ENCODE results near the gene MGRN1.

Gene MGRN1

GRCh38 chr16:4624015-4624826 lies at the start of gene MGRN1:
Gene MGRN1 (plus strand): TSS chr16:4624826. CDS start chr16:4624961, 135 bp downstream.
- peak; percentile 86 for DNase-seq (ENCODE audit: low read depth)

- DNase-seq (ENCODE audit: low read depth), result no peak
Measured at GRCh38 chr16:4574919-4575705, 49.5 kb upstream of the MGRN1 start.

DNA sequence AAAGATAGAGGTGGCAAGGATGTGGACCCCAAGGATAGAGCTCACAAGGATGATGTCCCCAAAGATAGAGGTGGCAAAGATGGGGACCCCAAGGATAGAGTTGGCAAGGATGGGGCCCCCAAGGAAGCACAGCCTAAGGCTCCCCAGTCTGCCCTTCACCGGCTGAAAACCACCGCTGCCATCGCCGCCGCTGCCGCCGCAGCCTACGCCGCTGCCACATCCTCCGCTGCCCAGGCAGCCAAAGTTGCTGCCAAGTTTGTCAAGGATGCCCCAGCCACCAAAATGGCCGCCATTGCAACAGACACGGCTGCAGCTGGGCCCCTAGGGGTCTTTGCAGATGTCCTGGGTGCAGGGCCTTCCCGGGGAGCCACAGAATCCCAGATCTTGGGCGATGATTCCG lies 48.6 kb upstream of the MGRN1 start:
- no peak for DNase-seq (ENCODE audit: low read depth)

DNA sequence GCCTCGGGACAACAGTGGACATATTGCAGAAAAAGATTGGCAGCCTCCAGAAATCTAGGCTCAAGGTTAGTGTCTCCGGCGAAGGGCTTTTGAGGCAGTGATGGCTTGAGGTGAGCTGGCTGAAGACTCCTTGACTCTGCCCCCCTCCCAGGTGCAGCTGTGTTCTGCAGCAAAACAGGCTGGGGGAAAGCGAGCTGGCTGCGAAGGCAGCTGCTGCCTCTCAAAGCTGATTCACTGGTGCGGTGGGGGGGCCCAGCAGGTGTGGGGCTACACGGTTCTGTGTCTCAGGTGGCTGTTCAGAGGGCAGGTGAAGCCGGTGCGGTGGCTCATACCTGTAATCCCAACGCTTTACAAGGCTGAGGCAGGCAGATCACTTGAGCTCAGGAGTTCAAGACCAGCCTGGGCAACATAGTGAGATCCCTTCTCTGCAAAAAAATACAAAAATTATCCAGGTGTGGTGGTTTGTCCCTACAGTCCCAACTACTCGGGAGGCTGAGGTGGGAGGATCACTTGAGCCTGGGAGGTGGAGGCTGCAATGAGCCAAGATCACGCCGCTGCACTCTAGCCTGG lies 45.6 kb upstream of the MGRN1 start:
- DNase-seq (ENCODE audit: low read depth), result no peak

GRCh38 chr16:4580250-4580649 lies 44.4 kb upstream of the MGRN1 start:
- no peak for DNase-seq (ENCODE audit: low read depth)

- no peak for DNase-seq (ENCODE audit: low read depth)
Measured at GRCh38 chr16:4583906-4584305, 40.7 kb upstream of the MGRN1 start.

GRCh38 chr16:4586291-4586690 lies 38.3 kb upstream of the MGRN1 start:
- DNase-seq (ENCODE audit: low read depth), result no peak

GRCh38 chr16:4588386-4588785 lies 36.2 kb upstream of the MGRN1 start:
- DNase-seq (ENCODE audit: low read depth), result no peak

DNA sequence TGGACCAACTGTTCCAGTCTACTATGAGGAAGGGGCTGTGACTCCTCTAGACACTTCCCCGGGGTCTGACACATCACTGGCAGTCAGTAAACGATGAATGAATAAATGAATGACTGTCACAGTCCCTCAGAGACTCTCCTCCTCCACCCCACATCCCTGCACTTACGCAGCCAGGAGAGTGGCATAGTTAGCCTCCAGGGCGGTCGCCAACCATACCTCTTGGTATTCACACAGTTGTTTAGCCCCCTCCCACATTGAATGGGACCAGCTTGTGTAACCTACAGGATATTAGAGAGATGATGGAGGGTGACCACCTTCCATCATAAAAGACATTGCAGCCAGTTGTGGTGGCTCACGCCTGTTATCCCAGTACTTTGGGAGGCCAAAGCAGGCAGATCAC lies 35.7 kb upstream of the MGRN1 start:
- no peak for DNase-seq (ENCODE audit: low read depth)

GRCh38 chr16:4591191-4591590 lies 33.4 kb upstream of the MGRN1 start:
- DNase-seq (ENCODE audit: low read depth), result no peak

DNA sequence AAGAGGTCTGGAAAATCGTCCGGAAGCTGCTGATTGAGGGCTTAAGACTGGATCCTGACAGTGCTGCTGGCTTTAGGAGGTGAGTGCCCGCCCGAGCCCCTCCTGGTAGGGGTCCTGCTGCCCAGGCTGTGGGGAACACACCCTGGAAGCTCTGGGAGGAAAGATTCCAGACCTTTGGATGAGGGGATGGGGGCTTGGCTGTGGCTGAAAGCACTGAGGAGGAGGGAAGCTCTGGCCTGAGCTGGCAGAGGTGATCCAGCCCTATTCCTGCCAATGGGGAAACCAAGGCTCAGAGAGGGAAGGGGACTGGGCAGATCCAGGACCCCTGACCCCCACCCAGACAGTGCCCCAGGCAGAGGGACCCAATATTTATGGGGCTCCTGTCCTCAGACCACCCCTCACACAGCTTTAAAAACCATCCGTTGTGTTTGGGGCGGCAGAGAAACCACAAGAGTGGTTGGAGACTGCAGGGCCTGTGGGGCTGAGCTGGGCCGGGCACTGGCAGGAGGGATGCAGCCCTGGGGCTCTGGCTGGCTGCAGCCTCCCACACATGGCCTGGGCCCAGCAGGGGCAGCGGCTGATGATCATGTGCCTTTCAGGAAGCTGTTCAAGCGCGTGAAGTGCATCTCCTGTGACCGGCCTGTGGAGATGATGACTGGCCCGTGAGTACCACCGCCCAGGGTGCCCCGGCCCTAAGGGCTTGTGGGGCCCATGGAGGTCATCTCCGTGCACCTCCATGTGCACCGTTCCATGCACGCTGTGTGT lies 32.7 kb upstream of the MGRN1 start:
- no peak for DNase-seq (ENCODE audit: low read depth)

GRCh38 chr16:4593086-4593485 lies 31.5 kb upstream of the MGRN1 start:
- no peak for DNase-seq (ENCODE audit: low read depth)

GRCh38 chr16:4594433-4595410 lies 29.9 kb upstream of the MGRN1 start:
- DNase-seq (ENCODE audit: low read depth), result no peak

DNA sequence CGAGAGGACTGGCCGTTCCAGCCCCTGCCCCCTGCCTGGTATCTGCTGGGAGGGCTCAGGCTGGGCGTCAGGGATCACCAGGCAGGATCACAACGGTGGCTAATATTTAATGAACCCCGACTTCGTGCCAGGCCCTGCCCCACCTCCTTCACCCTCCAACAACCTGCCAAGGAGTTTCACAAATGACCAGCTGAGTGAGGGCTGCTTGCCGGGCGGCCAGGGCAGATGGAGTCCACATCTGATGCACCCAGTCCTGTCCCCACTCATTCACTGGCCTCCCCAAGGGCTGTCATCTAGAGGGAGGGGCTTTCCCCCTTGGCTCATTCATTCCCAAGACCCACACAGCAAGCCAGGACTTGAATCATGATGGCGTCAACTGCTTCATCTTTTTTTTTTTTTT lies 27.5 kb upstream of the MGRN1 start:
- no peak for DNase-seq (ENCODE audit: low read depth)

DNA sequence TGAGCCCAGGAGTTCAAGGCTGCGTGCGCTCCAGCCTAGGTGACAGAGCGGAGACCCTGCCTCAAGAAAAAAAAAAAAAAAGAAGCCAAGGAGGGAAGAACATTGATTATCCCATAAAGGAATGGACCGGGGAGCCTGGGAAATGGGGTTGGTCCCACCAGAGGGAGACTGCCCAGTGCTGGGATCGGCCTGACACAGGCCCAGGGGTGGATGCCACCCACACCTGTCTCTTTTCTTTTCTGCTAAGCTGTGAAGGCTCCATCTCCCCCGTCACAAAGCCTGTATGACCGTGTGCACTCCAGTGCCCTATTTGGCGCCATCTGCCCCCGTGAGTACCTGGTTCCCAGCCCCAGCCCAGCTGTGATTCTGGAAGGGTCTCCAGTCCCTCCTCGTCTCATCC lies 25.6 kb upstream of the MGRN1 start:
- DNase-seq (ENCODE audit: low read depth), result no peak

DNA sequence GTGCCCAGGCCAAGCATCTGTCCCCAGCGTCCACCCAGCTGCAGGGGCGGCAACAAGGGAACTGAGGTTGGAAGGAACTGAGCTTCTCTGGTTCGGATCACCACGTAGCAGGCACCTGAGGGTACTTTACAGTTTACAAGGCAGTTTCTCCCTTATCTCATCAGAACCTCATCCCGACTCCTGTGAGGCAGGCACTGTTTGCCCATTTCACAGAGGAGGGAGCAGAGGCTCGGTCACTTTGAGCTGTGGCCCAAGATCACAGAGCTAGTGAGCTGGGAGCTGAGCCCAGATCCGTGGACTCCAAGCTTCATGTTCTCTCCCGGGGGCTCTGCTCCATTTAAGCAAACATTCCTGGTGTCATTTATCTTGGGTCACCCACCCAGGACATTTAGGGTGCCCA lies 25.1 kb upstream of the MGRN1 start:
- no peak for DNase-seq (ENCODE audit: low read depth)

DNA sequence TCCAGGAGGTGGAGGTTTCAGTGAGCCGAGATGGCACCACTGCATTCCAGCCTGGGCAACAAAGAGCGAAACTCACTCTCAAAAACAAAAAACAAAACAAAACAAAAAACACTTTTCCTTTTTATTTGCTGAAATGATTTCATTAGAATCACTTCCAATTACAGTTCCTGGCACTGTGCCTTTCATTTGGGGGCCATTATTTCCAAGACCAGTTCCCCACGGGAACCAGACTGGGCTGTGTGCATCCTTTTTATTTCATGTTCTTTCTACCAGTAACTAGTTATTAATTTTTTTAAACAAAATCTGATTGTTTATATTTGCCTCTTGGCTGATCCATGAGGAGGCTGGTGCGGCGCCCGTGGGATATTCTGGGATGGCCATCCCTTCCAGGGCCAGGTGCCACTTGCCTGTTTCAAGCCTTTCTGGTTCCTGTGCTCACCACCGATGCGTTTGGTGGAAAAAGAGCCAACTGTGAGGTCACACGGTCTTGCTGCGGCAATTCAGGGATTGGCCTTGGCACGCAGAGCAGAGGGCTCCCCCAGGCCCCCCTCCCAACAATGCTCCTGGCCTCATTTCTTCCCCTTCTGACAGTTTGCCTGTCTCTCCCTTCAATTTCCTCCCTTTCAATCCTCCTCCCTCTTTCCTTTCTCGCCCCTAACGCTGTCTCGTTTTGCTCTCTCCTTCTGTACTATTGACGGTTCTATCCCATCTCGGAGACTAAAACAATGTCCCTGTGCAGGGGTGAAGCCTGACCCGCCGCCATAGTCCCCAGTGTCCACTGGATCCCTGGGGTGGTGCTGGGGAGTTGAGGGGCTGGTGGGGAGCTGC lies 23.4 kb upstream of the MGRN1 start:
- no peak for DNase-seq (ENCODE audit: low read depth)

DNA sequence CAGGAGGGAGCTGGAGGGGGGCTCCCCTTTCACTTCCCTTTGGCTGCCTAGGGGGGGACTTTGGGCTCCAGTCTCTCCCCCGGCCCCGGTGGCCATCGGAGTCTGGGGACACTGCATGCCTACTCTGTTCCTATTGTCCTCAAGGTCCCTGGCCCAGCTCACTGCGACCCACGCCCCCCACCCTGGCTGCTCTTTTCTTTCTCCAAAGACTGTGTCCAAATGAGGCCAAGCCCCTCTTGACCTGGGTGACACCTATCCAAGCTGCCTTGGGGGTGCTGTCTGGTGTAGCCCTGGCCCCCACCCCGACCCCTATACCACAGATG lies 22.8 kb upstream of the MGRN1 start:
- DNase-seq (ENCODE audit: low read depth), result no peak

GRCh38 chr16:4602331-4602730 lies 22.3 kb upstream of the MGRN1 start:
- DNase-seq (ENCODE audit: low read depth), result no peak

DNA sequence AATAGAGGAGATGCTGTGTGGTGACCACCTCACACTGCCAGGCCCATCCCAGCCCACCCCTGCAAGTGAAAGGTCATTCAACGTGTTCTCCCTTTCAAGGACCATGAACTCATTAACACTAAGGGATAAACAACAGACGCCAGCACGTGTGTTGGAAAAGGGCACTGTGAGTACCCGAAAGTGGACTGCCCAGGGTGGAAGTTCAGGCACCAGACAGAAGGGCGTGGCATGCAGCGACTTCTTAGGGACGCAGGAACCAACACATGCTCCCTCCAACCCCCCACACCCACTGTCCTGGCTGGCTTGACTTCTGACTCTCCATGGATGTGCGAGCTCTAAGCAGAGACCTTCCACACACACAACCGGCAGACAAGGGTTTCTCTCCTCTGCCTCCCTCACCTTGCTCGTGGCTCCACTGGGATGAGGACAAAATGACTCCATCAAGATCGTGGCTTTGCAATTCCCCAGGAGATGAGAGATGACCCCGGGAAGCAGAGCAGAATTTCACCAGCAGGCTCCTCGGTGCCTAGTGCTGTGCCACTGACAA lies 20.9 kb upstream of the MGRN1 start:
- DNase-seq (ENCODE audit: low read depth), result no peak

Measured in activated T-helper 1 cell treated with Interleukin-2 at 50 U/mL for 16 hours (primary cell).